Measurements from ENCODE around the gene GSG1L2. TPM values are rescaled to one million over a fixed set of nuclear protein-coding genes. Genes with fewer than 3 reads are reported as not detected.

GSG1L2 gene
- total RNA-seq, 2 experiments from 2014 or later, result not detected

DNA sequence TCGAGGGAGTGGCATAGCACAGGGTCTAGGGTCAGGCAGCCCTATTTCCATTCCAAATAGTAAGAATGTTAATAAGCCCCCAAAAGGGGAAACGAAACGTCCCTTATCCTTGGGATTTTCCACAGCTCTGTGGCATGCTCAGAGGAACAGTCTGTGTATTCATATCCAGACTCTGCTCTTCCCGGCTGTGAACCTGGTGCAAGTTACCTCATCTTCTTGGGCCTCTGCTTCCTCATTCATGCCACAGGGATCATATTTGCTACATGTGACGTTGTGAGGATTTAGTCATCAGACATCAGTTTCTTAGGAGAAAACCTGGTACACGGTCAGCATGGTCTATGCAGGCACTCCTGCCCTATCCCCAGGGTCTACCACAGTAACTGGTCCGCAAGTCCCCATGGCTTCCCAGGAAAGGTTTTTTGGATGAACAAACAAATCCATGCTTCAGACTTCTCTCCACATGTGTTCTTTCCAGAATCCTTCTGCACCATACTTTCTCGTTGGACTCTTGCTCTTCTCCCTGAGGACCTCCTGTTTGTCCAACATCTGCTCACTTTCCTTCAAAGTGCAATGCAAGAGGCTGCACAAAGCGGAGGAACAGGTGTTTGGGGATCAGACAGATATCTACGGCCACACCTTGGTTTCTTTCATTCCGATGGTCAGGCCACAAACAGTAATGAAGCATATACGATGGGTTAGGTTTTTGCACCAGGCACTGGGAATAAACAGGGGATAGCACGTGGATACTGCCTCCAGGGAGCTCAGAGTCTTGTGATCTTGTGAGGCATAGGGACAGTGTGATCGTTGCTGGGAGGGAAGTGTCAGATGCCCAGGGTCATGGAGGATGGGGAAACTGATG is 21.5 kb upstream of the GSG1L2 start:
- Mint-ChIP-seq H3K9me3 (no peaks in the 10 kb centered on the region), H3K27ac (no peak overlapping the region)

DNA sequence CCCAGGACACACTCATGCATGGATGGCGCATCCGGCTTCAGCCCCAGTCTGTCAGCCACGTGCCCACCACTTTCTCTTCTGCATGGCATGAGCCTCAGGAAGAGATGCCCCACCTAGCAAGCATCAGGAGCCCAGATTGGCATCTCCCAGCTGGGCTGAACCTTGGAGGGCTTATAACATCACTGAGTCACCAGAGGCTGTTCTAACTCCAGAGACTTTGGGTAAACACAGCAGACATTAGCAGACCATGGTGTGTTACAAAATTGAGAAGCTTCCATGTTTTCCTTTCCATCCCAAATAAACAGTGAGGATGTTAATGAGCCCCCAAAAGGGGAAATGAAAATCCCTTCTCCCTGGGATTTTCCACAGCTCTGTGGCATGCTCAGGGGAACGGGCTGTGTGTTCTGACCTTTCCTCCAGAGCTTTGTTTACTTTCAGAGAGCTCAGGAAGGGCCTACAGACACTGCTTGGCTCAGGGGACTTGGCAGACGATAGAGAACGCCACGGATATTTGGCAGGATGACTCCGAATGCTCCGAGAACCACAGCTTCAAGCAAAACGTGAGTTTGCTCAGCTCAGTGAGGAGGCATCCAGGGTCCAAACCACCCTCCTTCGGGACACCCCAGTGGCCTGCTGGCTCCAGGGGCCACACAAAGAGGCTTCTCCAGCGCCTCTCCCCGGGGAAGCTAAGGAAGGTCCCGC is 20.3 kb upstream of the GSG1L2 start:
- TF ChIP-seq, protein P1, sequence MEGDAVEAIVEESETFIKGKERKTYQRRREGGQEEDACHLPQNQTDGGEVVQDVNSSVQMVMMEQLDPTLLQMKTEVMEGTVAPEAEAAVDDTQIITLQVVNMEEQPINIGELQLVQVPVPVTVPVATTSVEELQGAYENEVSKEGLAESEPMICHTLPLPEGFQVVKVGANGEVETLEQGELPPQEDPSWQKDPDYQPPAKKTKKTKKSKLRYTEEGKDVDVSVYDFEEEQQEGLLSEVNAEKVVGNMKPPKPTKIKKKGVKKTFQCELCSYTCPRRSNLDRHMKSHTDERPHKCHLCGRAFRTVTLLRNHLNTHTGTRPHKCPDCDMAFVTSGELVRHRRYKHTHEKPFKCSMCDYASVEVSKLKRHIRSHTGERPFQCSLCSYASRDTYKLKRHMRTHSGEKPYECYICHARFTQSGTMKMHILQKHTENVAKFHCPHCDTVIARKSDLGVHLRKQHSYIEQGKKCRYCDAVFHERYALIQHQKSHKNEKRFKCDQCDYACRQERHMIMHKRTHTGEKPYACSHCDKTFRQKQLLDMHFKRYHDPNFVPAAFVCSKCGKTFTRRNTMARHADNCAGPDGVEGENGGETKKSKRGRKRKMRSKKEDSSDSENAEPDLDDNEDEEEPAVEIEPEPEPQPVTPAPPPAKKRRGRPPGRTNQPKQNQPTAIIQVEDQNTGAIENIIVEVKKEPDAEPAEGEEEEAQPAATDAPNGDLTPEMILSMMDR (IDR thresholded peaks at IDR 0.05), result no peak
- intact Hi-C loops (cut with DNase I, micrococcal nuclease), result no loop called here
- ATAC-seq (ENCODE audit: poor library complexity), result no peak
- Mint-ChIP-seq H3K4me1 (ENCODE audit: low read depth) (no peaks in the 10 kb centered on the region), H3K9me3 (no peaks in the 10 kb centered on the region), H3K4me3 (no peak overlapping the region), H3K36me3 (ENCODE audit: low read depth) (no peaks in the 10 kb centered on the region), H3K27me3 (peaks cover 42% of the 10 kb centered on the region), H3K27ac (no peak overlapping the region)
- Histone ChIP-seq H3K27me3 (ENCODE audit: control insufficient read depth in 1 of 2, insufficient read depth in 2 of 2, low read length in 2 of 2) (peaks cover 0 to 2% of the 10 kb centered on the region in 2 experiments), H3K27ac (ENCODE audit: low read depth in 1 of 2, low read length in 2 of 2) (no peak overlapping the region), H3K36me3 (ENCODE audit: insufficient read depth, low read length) (no peaks in the 10 kb centered on the region), H3K4me3 (ENCODE audit: low read length) (no peak overlapping the region), H3K4me1 (ENCODE audit: insufficient read depth, low read length) (no peaks in the 10 kb centered on the region), H3K9me3 (ENCODE audit: control insufficient read depth in 1 of 2, insufficient read depth in 1 of 2, low read length in 2 of 2) (peaks cover 0 to 3% of the 10 kb centered on the region in 2 experiments)
- DNase-seq, result no peak
- ChIA-PET POLR2A (no interaction called here), CTCF (no interaction called here)

More for the DNA sequence above, 21.5 kb upstream of the GSG1L2 start:
- DNase-seq, result no peak
- Histone ChIP-seq H3K27ac (ENCODE audit: low read depth in 1 of 2, low read length in 2 of 2) (no peak overlapping the region), H3K36me3 (ENCODE audit: insufficient read depth, low read length) (no peaks in the 10 kb centered on the region), H3K9me3 (ENCODE audit: control insufficient read depth in 1 of 2, insufficient read depth in 1 of 2, low read length in 2 of 2) (peaks cover 0 to 3% of the 10 kb centered on the region in 2 experiments), H3K4me1 (ENCODE audit: insufficient read depth, low read length) (no peaks in the 10 kb centered on the region), H3K4me3 (ENCODE audit: low read length) (no peak overlapping the region), H3K27me3 (ENCODE audit: control insufficient read depth in 1 of 2, insufficient read depth in 2 of 2, low read length in 2 of 2) (no peaks in the 10 kb centered on the region)
- Mint-ChIP-seq H3K36me3 (ENCODE audit: low read depth) (no peaks in the 10 kb centered on the region), H3K4me1 (ENCODE audit: low read depth) (no peaks in the 10 kb centered on the region), H3K4me3 (no peak overlapping the region), H3K27me3 (peaks cover 43% of the 10 kb centered on the region)
- ChIA-PET POLR2A (no interaction called here), CTCF (no interaction called here)
- TF ChIP-seq, protein P1 (IDR thresholded peaks at IDR 0.05), result no peak
- no peak for ATAC-seq (ENCODE audit: poor library complexity)
- intact Hi-C loops (cut with DNase I, micrococcal nuclease), result no loop called here

DNA sequence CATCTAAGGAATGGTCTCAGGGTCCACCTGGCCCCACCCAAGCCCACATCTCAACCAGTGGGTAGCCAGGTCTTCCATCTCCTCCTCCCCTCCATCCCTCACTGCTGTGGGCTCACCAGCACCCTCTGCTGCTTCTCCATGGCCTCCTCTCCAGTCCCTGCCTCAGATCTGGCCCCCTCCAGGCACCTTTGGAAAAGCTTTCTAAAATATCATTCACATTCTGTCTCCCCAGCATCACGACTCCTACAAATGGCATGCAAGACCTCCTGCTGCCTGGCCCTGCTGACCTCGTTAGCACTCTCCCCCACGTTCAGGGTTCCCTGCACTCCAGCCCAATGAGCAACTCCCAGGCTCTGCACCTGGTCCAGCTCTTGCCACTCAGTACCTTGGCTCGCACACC is 17.6 kb upstream of the GSG1L2 start:
- TF ChIP-seq, protein P1 (IDR thresholded peaks at IDR 0.05), result no peak
- POLR2A ChIA-PET, result no interaction called here
- Histone ChIP-seq H3K4me3 (ENCODE audit: low read length) (no peak overlapping the region), H3K36me3 (ENCODE audit: insufficient read depth, low read length) (no peaks in the 10 kb centered on the region), H3K9me3 (ENCODE audit: control insufficient read depth in 1 of 2, insufficient read depth in 1 of 2, low read length in 2 of 2) (peaks cover 0 to 3% of the 10 kb centered on the region in 2 experiments), H3K27me3 (ENCODE audit: control insufficient read depth in 1 of 2, insufficient read depth in 2 of 2, low read length in 2 of 2) (peaks cover 0 to 2% of the 10 kb centered on the region in 2 experiments), H3K27ac (ENCODE audit: low read depth in 1 of 2, low read length in 2 of 2) (no peak overlapping the region), H3K4me1 (ENCODE audit: insufficient read depth, low read length) (no peaks in the 10 kb centered on the region)
- CTCF ChIA-PET, result no interaction called here
- H3K4me3 Mint-ChIP-seq, result no peak overlapping the region
- H3K36me3 Mint-ChIP-seq (ENCODE audit: low read depth), result no peaks in the 10 kb centered on the region
- ATAC-seq (ENCODE audit: poor library complexity) (no peak), DNase-seq (no peak)
- H3K27ac Mint-ChIP-seq, result no peak overlapping the region
- intact Hi-C loops (cut with DNase I, micrococcal nuclease), result no loop called here
- no peaks in the 10 kb centered on the region for H3K4me1 Mint-ChIP-seq (ENCODE audit: low read depth)
- peaks cover 44% of the 10 kb centered on the region for H3K27me3 Mint-ChIP-seq
- no peaks in the 10 kb centered on the region for H3K9me3 Mint-ChIP-seq

All from CD4-positive, alpha-beta T cell (primary cell).